ENCODE results near the gene ADPRHL1.

GRCh38 chr13:113460064-113460555, 6.8 kb upstream of the ADPRHL1 start:
- TF ChIP-seq POLR2A (IDR thresholded peaks at IDR 0.05) (no peak), CTCF (IDR thresholded peaks at IDR 0.05) (no peak), POLR2AphosphoS5 (IDR thresholded peaks at IDR 0.05) (no peak)

All from sigmoid colon (tissue), 4 donors.